MM.1S (cell line): Measurements from ENCODE around the gene C22orf23.

Experiments used
- CTCF ChIP-seq: fragments of 300-600 bp; sonication (generic); IDR thresholded peaks from 2 replicates; pipeline ENCODE4 v1.5.1; 2016; ENCODE audit warnings: antibody characterized with exemption, low read length, mixed read lengths
- EZH2 ChIP-seq: fragments of 300-600 bp; sonication (generic); optimal IDR thresholded peaks from 2 replicates; pipeline ENCODE3; 2017; ENCODE audit warnings: low read depth, mild to moderate bottlenecking, antibody characterized with exemption, low read length, mixed read lengths

DNA sequence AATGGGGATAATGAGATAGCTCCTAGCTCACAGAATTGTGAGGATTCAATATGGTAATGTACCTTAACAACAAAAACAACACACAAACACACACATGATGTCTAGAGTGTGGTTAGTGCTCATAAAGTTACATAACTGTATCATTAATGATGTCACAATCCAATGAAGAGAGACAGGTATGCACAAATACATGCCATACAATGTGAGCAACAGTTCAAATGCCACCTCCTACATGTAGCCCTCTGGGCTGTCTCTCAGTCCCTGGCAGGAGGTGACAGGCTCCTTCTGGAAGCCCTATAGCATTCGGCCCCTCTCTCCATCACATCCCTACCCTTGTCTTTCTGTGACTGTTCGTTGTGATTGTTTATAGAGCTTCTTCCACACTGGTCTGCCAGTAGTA, 55.6 kb downstream of the C22orf23 start:
- no peak for TF ChIP-seq CTCF
- TF ChIP-seq EZH2, result no peak
